SU-DHL-6 (cell line): ENCODE measurements around the gene PSKH1.

Experiments used
- H2AFZ ChIP-seq: fragments of 200-600 bp; sonication (generic); 2 replicates; pipeline ENCODE4 v1.6.1; 2014; ENCODE audit warnings: low read depth, mild to moderate bottlenecking, moderate library complexity, mixed read lengths, antibody characterized with exemption, low read length; ENCODE audit not compliant: severe bottlenecking
- H3F3A ChIP-seq: fragments of 200-600 bp; shearing (Covaris generic); 2 replicates; pipeline ENCODE4 v1.6.0; 2016; ENCODE audit warnings: antibody characterized with exemption, mild to moderate bottlenecking; ENCODE audit not compliant: insufficient read depth
- H3K27ac ChIP-seq: fragments of 200-600 bp; sonication (generic); 2 replicates; pipeline ENCODE4 v1.5.1; 2016; ENCODE audit warnings: low read depth, mild to moderate bottlenecking, low read length, moderate library complexity, mixed read lengths
- H3K27me3 ChIP-seq: fragments of 200-600 bp; sonication (generic), shearing (Covaris generic); 2 replicates; pipeline ENCODE4 v1.6.0; 2014; ENCODE audit warnings: mild to moderate bottlenecking, low read length
- H3K36me3 ChIP-seq: fragments of 200-600 bp; sonication (generic); 2 replicates; pipeline ENCODE4 v1.6.1; 2014; ENCODE audit warnings: mild to moderate bottlenecking, low read length, mixed read lengths
- H3K4me2 ChIP-seq: fragments of 300-600, 200-600 bp; shearing (Covaris generic), sonication (generic); 2 replicates; pipeline ENCODE4 v1.6.0; 2014; ENCODE audit warnings: low read length, low read depth, mild to moderate bottlenecking; ENCODE audit not compliant: poor library complexity, severe bottlenecking
- H3K4me3 ChIP-seq: fragments of 200-600 bp; sonication (generic); 2 replicates; pipeline ENCODE4 v1.5.1; 2014; ENCODE audit warnings: antibody characterized with exemption, low read length, mild to moderate bottlenecking, mixed read lengths; ENCODE audit not compliant: insufficient read depth, poor library complexity, severe bottlenecking
- H3K79me2 ChIP-seq: fragments of 200-600 bp; sonication (generic); 2 replicates; pipeline ENCODE4 v1.6.1; 2014; ENCODE audit warnings: mild to moderate bottlenecking, low read length, moderate library complexity; ENCODE audit not compliant: insufficient read depth
- H3K9ac ChIP-seq: fragments of 200-600 bp; sonication (generic); 2 replicates; pipeline ENCODE4 v1.7.0; 2014; ENCODE audit warnings: mild to moderate bottlenecking, low read length
- H3K9me2 ChIP-seq: fragments of 200-600 bp; sonication (generic); replicated peaks from 2 replicates; pipeline ENCODE4 v1.6.1; 2014; ENCODE audit warnings: low read length; ENCODE audit not compliant: insufficient read depth
- H3K9me3 ChIP-seq: fragments of 200-600 bp; sonication (generic); 2 replicates; pipeline ENCODE4 v1.6.1; 2014; ENCODE audit warnings: low read length, mixed read lengths; ENCODE audit not compliant: insufficient read depth
- H4K20me1 ChIP-seq: fragments of 200-600 bp; sonication (generic); 2 replicates; pipeline ENCODE4 v1.6.1; 2014; ENCODE audit warnings: low read depth, mild to moderate bottlenecking, antibody characterized with exemption, low read length, moderate library complexity, mixed read lengths
- CTCF ChIP-seq: fragments of 200-600 bp; sonication (generic); IDR thresholded peaks from one replicate; pipeline ENCODE4 v1.5.1; 2017; ENCODE audit warnings: antibody characterized with exemption, mild to moderate bottlenecking, low read length, moderate library complexity; ENCODE audit not compliant: insufficient read depth, poor library complexity, severe bottlenecking
- EZH2phosphoT487 ChIP-seq: fragments of 200-600 bp; sonication (generic), shearing (Covaris generic); conservative IDR thresholded peaks from 2 replicates; pipeline ENCODE4 v1.6.1; 2018; ENCODE audit warnings: mild to moderate bottlenecking, antibody characterized with exemption, low read length, moderate library complexity, mixed read lengths

The PSKH1 gene

GRCh38 chr16:67964477-67965131 lies 71.5 kb downstream of the PSKH1 start:
- Histone ChIP-seq H3K27me3 (no peaks in the 10 kb centered on the region), H3K9me2 (no peaks in the 10 kb centered on the region), H3F3A (no peaks in the 10 kb centered on the region), H3K9ac (no peak overlapping the region), H3K27ac (no peak overlapping the region), H3K4me2 (no peak overlapping the region), H3K4me3 (no peak overlapping the region), H2AFZ (no peak overlapping the region), H4K20me1 (no peaks in the 10 kb centered on the region), H3K36me3 (no peaks in the 10 kb centered on the region), H3K79me2 (no peaks in the 10 kb centered on the region), H3K9me3 (no peaks in the 10 kb centered on the region)
- TF ChIP-seq CTCF (no peak), EZH2phosphoT487 (no peak)

GRCh38 chr16:67965668-67966548 lies 72.9 kb downstream of the PSKH1 start:
- no peak overlapping the region for H2AFZ ChIP-seq
- H3K9ac ChIP-seq: no peak overlapping the region
- no peak overlapping the region for H3K4me3 ChIP-seq
- no peaks in the 10 kb centered on the region for H3K9me3 ChIP-seq
- no peaks in the 10 kb centered on the region for H3K9me2 ChIP-seq
- H3K79me2 ChIP-seq: no peaks in the 10 kb centered on the region
- no peaks in the 10 kb centered on the region for H4K20me1 ChIP-seq
- H3K27ac ChIP-seq: no peak overlapping the region
- TF ChIP-seq CTCF (no peak), EZH2phosphoT487 (no peak)
- no peak overlapping the region for H3K4me2 ChIP-seq
- no peaks in the 10 kb centered on the region for H3K36me3 ChIP-seq
- H3F3A ChIP-seq: no peaks in the 10 kb centered on the region
- no peaks in the 10 kb centered on the region for H3K27me3 ChIP-seq

GRCh38 chr16:67966549-67967182 lies 73.6 kb downstream of the PSKH1 start:
- no peaks in the 10 kb centered on the region for H4K20me1 ChIP-seq

More at GRCh38 chr16:67966549-67967182, 73.6 kb downstream of the PSKH1 start:
- H3K79me2 ChIP-seq: no peaks in the 10 kb centered on the region
- no peak overlapping the region for H2AFZ ChIP-seq
- no peaks in the 10 kb centered on the region for H3K9me3 ChIP-seq
- H3K27me3 ChIP-seq: no peaks in the 10 kb centered on the region
- H3K4me2 ChIP-seq: peak overlapping the region; percentile 76
- no peaks in the 10 kb centered on the region for H3K36me3 ChIP-seq
- no peaks in the 10 kb centered on the region for H3F3A ChIP-seq
- no peaks in the 10 kb centered on the region for H3K9me2 ChIP-seq
- H3K27ac ChIP-seq: no peak overlapping the region
- H3K4me3 ChIP-seq: no peak overlapping the region
- H3K9ac ChIP-seq: peak overlapping the region; percentile 69
- TF ChIP-seq EZH2phosphoT487 (no peak), CTCF (no peak)
